Loucy (cell line): ENCODE measurements around the gene WASHC3.

ENCODE experiments used
- EZH2phosphoT487 ChIP-seq: fragments of 200-600 bp; IDR thresholded peaks from 2 replicates; pipeline ENCODE4 v1.6.1; 2018; ENCODE audit warnings: antibody characterized with exemption, mild to moderate bottlenecking, moderate library complexity, borderline replicate concordance
- TF ChIP-seq, protein P1 (sequence below): fragments of 200-600 bp; sonication (generic); conservative IDR thresholded peaks from 2 replicates; pipeline ENCODE4 v1.5.1; 2014; ENCODE audit warnings: mild to moderate bottlenecking, antibody characterized with exemption, low read length

DNA sequence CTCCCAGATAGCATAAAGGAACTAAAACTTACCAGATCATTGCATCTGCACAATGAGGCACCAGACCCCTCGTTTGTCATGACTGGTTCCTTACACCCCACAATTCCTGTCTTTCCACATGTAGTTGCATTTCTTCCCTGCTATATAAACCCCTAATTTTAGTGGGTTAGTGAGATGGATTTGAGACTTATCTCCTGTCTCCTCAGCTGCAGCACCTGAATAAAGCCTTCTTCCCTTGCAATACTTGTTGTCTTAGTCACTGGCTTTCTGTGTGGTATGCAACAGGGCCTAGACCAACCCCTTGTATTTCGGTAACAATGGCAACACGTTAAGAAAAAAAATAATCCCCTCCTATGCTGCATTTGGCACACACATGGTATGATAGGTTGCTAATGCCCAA is 45.1 kb upstream of the WASHC3 start:
- TF ChIP-seq, protein P1, sequence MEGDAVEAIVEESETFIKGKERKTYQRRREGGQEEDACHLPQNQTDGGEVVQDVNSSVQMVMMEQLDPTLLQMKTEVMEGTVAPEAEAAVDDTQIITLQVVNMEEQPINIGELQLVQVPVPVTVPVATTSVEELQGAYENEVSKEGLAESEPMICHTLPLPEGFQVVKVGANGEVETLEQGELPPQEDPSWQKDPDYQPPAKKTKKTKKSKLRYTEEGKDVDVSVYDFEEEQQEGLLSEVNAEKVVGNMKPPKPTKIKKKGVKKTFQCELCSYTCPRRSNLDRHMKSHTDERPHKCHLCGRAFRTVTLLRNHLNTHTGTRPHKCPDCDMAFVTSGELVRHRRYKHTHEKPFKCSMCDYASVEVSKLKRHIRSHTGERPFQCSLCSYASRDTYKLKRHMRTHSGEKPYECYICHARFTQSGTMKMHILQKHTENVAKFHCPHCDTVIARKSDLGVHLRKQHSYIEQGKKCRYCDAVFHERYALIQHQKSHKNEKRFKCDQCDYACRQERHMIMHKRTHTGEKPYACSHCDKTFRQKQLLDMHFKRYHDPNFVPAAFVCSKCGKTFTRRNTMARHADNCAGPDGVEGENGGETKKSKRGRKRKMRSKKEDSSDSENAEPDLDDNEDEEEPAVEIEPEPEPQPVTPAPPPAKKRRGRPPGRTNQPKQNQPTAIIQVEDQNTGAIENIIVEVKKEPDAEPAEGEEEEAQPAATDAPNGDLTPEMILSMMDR: no peak
- TF ChIP-seq EZH2phosphoT487: no peak
